Sciatic nerve (tissue), 2 donors: Measurements from ENCODE around the gene ASAP2. TPM values are rescaled to one million over a fixed set of nuclear protein-coding genes. Genes with fewer than 3 reads are reported as not detected.

Experiments used
- ATAC-seq: fragments of 200-7000 bp; cut with Tn5 transposase; one replicate; pipeline ENCODE4 v1.9.1; 2020; ENCODE audit warnings: mild to moderate bottlenecking, moderate library complexity
- DNase-seq: peaks from one replicate; pipeline ENCODE4 v3.0.0-alpha.2; 2020; ENCODE audit warnings: low spot score
- intact Hi-C: fragments of 100-400 bp; cut with DNase I; formaldehyde crosslinking; loops from one replicate; pipeline ENCODE4 v1.14.2; 2022
- total RNA-seq: library from RNA; stranded (reverse); fragmentation: NEBNext Ultra II Directional; extraction: Animal tissue kit (Norgen Biotek cat#: 25700); gene quantifications from one replicate; pipeline ENCODE4 v1.2.1, GENCODE V29; 2021
- donor health status: DM: no; HTN: no; CAD: no.
- donor health status: DM: no; HTN: no; CAD: no.

ASAP2 gene
- total RNA-seq = 47.1 TPM

DNA sequence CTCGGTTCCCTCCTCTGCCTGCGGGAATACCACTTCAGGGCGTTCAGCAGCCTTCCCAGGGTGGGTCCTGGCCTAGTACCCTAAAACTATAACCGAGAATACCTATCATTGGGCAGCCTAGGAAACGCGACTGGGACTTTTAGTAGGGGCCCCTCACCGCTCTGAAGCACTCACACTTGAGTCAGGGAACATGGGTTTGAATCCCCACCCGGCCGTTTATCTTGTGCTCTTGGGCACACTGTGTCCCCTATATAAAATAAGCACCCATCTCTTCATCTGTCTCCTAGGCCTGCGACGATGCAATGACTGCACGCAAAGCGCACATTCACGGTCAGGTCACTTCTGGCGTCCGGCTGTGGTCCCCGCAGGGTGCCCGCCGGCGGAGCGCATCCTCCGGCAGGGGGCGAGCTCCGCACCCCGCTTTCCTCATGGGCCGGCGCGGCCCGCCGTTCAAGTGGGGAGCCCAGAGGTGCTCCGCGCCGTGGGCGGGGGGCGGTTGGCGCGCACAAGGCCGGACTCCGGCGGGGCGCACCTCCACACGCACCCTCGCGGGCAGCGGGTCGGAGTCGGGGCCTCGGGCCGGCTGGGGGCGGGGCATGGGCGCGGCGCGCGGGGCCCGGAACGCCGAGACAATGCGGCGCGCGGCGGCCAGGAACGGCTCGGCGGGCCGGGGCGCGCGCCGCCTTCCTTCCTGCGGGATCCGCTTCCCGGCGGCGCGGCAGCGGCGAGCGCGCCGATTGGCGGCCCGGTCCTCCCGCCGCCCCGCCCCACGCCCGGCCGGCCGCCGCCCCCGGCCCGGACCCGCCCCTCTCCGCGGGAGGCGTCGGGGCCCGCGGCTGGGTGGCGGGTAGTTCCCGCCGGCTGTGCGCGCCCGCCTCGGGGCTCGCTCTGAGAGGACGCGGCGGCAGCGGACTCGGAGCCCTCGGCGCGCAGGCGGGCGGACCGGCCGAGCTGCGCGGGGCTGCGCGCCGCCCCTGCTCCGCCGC lies at the start of gene ASAP2:
ASAP2 (plus strand) TSS at position 850 of the 986 bp plus-strand sequence. CDS start 293 bp downstream, outside the sequence.
- peak; percentile 87 for DNase-seq
- intact Hi-C loops = loop anchor here (10.0 kb wide), 2 partner anchors 61 to 99 kb away; no protein-coding TSS in a partner anchor
- ATAC-seq = peak; percentile 85

DNA sequence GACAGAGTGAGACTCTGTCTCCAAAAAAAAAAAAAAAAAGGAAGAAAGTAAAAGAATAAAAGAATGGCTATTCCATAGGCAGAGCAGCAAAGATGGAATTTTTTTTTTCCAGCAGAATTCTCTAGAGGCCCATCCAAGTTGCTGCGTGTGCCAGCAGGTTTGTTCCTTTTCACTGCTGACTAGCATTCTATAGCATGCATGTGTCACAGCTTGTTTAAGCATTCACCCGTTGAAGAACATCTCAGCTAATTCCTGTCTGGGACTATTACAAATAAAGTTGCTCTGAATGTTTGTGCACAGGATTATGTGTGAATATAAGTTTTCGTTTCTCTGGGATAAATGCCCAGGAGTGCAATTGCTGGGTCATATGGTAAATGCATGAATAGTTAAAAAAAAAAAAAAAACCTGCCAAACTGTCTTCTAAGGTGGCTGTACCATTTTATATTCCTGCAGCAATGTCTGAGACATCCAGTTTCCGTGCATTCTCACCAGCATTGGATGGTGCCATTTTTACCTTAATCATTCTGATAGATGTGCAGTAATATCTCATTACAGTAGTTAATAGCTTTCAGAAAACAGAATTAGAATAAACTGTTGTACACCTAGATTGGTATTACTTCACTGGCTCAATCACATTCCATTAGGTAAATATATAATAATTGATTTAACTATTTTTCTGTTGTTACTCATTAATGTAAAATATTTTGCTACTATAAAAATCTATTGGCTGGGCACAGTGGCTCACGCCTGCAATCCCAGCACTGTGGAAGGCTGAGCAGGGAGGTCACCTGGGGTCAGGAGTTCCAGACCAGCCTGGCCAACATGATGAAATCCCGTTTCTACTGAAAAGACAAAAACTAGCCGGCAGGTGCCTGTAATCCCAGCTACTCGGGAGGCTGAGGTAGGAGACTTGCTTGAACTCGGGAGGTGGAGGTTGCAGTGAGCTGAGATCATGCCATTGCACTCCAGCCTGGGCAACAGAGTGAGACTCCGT lies 47.5 kb upstream of the ASAP2 start:
- no peak for DNase-seq
- intact Hi-C loops = no loop called here
- no peak for ATAC-seq

DNA sequence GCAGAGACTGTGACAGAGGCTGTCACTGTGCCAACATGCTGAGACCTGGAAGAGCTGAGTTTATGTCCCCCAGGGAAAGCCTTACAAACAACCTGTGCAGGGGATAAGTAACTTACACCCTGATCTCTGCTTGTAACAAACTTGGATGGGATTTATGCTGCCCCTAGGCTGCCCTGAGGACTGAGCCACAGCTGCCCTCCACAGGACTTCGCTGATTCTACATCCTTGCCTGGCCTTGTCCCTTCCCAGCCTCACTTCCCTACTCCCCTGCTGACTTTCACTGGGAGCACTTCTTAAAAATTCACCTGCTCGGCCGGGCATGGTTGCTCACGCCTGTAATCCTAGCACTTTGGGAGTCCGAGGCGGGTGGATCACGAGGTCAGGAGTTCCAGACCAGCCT lies 45.9 kb upstream of the ASAP2 start:
- ATAC-seq (no peak), DNase-seq (no peak)
- intact Hi-C loops = no loop called here

DNA sequence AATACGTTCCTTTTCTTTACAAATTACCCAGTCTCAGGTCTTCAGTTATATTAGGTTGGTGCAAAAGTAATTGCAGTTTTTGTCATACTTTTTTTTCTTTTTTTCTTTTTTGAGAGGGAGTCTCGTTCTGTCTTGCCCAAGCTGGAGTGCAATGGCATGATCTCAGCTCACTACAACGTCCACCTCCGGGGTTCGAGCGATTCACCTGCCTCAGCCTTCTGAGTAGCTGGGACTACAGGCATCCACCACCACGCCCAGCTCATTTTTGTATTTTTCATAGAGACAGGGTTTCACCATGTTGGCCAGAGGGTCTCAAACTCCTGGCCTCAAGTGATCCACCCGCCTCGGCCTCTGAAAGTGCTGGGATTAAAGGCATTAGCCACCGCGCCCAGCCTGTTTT lies 43.8 kb upstream of the ASAP2 start:
- intact Hi-C loops = no loop called here
- no peak for ATAC-seq
- no peak for DNase-seq

DNA sequence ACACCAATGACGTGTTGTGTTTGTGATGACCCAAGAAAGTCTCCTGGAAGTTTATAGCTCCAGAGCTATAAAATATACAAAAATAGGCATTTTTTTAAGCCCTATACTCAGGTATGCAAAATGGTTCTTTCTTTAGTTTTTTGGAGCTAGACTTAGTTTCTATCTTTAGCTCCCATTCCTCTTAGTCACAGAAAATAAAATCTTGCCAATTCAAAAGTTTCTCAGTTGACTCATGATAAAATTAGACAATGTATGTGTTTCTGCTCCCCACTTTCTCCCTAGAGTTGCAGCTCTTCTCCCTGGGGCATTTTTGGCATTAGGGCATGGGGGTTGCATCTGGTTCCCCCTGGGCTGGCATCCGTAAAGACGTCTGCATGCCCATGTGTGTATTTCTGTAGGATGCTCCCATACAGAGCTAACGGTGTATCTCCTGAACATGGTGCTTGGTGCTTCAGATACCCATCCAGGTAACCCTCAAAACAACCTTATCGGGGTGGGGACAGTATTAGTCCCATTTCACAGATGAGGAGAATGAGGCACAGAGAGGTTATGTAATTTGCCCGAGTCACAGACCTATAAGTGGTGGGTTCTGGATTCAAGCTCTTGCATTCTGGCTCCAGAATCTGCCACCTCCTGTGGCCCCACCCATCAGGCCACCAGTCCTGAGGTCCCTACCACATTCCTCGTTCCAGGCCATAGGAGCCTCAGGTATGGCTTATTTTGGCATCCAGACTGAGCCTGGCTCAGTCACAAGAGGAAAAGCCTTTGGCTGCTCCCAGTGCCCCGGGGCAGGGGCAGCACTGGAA lies 43.1 kb upstream of the ASAP2 start:
- no peak for DNase-seq
- ATAC-seq = no peak
- intact Hi-C loops = no loop called here

DNA sequence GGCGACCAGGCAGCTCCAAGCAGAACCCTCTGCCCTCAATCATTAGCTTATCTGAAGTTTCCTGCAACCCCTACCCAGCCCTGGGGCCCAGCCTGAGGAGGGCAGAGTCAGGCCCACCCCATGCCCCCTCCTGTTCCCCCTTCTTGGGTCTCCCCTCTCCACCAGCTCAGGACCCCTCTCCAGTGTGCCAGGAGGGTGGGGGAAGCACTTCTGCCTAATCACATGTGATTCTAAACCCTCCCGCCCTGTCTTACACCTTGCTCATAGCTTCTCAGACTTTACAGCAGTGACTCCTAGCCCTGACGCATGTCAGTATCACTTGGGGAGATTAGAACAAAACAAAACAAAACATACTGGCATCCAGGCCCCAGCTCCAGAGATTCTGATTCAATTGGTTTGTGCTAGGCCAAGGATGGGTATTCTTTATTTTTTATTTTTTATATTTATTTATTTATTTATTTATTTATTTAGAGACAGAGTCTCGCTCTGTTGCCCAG lies 42.5 kb upstream of the ASAP2 start:
- intact Hi-C loops = no loop called here
- DNase-seq (no peak), ATAC-seq (no peak)

DNA sequence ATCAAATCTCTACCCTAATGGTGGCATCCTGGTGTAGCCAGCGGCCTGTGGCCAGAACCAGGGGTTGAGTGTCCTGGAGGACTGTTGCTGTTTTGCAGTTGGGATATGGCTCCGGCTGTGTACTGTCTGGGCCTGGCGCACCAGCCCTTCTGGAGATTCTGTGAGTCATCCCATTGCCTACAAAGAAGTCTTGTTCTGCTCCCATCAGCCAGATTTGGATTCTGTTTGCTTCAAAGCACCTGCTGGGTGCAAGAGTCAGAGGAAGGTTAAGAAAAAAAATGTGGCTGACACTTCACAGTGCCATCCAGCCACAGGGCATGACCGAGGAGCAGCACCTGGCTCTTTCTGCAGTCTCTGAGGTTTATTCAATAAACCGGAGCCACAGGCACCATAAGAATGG lies 41.0 kb upstream of the ASAP2 start:
- DNase-seq = no peak
- intact Hi-C loops = no loop called here
- ATAC-seq = peak; percentile 80

DNA sequence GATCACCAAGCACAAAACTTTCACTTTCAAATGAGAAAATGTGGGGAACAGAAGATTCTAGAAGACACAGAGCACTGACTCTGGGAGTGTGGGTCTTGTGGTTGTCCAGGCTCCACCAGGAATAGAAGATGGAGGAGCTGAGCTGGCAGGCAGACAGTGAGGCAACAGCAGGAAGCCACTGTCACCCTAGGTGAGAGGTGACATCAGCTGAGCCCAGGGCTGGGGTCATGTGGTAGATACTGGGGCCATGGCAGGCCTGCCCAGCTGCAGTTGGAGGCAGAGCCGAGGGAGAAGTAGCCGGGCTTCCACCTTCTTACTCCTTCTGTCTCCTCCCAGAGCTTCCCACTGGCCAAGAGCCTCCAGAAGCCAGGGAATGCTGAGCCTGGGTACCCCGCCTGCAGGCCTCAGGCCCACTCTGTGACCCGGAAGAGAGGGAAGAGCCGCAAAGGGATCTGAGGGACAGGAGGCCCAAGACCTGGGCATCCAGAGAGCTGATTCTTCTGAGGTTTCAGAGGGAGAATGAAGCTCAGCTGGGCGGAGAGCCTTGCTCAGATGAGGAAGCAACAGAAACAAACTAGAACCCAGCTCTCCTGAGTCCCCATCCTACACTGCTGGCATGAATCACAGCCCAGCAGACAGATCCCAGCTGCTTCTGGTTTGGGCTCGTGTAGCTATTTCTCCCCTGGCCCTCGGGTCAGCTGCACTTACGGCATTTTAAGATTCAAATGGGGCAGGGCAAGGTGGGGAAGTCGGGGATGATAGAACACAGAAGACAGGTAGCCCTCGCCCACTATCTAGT lies 39.8 kb upstream of the ASAP2 start:
- DNase-seq = no peak
- no peak for ATAC-seq

DNA sequence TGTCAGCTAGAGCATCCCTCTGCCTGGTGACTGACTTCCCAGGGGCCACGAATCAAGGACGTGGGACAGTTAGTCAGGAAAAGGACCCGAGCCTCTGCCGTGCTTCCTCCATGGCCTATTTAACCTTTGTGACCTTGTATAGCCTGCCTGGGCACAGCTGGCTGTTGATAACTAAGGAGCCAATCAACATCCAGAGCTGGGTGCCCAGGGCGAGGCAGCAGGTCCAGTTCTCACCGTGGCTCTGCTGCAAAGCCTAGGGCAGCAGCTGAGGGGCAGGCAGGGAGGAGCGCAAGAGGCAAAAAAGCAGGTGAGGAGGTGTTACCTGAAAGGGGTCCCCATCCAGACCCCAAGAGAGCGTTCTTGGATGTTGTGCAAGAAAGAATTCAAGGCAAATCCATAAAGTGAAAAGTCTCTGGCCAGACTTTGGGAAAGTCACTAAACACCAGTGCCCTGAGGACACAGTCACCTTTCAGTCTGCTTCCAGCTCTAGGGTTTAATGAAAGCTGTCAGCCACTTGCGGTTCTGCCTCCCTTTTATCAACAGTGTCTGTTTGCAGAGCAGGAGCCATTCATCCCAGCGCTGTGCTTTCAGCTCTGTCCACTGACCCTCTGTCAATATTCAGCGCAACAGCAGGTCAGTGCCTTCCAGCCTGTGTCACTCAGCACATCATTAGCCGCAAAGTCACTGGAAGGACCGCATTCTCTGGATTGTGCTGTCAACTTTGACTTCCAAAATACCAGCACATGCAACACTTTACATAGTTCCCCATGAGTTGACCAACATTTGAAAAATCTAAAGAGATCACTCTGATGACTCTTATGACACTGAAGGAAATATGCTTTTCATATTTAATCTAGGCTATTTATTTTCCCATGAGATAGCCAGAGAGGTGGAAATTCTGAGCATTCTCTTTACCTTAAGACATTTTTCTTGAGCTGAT lies 38.6 kb upstream of the ASAP2 start:
- ATAC-seq (no peak), DNase-seq (no peak)
- intact Hi-C loops = no loop called here

More for the DNA sequence above, 39.8 kb upstream of the ASAP2 start:
- intact Hi-C loops = no loop called here

DNA sequence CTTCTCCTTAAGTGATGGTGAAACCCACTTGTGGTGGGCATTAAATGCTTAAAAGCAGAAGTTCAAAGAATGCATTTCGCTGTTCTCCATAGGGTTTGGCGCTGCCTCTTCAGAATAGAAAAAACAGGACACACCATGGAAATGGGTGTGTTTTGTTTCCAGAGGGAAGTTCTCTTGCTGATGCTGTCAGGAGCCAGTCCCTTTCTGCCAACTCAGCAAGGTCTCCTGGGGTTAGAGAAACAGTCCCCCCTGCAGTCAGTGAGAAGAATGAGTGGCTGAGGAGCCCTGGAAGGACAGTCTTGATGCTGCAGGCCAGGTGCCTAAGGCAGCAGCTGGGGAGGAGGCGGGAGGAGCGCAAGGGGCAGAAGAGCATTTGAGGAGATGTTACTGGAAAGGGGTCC lies 37.8 kb upstream of the ASAP2 start:
- no peak for DNase-seq
- ATAC-seq = no peak

DNA sequence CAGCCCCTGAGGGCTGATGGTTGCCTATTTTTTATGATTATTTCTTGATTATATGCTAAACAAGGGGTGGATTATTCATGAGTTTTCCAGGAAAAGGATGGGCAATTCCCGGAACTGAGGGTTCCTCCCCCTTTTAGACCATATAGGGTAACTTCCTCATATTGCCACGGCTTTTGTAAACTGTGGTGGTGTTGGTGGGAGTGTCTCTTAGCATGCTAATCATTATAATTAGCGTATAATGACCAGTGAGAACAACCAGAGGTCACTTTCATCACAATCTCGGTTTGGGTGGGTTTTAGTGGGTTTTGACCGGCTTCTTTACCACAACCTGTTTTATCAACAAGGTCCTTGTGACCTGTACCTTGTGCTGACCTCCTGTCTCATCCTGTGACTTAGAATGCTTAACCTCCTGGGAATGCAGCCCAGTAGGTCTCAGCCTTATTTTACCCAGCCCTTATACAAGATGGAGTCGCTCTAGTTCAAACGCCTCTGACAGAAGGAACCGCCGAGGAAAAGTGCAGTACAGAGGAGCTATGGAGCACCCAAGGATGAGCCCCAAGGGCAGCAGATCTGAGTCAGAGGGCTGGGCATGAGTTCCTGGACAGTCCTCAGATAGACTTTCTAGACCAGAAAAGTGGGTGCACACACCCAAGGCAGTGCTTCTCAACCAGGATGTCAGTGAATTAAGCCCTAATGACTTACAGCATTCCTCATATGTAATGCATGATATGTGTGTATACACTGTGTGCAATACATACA lies 37.1 kb upstream of the ASAP2 start:
- no peak for ATAC-seq
- DNase-seq = no peak
- intact Hi-C loops = no loop called here

More for the DNA sequence above, 37.8 kb upstream of the ASAP2 start:
- intact Hi-C loops = no loop called here

DNA sequence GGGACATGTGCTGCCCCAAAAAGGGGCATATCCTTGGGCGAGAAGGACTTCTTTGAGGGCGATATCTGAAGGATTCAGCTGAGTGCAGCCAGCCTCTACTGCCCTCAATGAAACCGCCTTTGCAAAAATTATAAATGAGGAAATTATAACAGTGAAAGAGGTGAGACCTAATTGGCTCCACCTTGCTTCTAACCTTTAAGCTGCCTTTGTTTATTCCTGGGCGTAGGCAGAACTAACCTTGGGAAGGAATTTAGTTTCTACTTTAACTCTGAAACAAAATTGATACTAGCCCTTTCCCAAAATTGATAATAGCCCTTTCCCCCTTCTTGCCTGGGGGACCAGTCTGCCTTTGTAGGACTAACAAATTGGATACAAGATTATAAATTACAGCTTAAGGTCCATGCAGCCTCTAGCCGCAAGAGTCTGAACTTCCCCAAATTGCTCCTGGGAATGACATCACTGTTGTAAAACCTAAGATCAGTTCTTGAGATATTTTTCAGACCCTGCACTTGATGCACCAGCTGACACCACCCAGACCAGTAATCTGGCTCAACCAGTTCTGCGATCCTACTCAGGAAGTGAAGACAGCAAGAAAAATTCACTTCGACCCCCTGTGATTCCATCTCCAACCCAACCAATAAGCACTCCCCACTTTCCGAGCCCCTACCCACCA lies 36.0 kb upstream of the ASAP2 start:
- ATAC-seq (no peak), DNase-seq (no peak)
- intact Hi-C loops = no loop called here

DNA sequence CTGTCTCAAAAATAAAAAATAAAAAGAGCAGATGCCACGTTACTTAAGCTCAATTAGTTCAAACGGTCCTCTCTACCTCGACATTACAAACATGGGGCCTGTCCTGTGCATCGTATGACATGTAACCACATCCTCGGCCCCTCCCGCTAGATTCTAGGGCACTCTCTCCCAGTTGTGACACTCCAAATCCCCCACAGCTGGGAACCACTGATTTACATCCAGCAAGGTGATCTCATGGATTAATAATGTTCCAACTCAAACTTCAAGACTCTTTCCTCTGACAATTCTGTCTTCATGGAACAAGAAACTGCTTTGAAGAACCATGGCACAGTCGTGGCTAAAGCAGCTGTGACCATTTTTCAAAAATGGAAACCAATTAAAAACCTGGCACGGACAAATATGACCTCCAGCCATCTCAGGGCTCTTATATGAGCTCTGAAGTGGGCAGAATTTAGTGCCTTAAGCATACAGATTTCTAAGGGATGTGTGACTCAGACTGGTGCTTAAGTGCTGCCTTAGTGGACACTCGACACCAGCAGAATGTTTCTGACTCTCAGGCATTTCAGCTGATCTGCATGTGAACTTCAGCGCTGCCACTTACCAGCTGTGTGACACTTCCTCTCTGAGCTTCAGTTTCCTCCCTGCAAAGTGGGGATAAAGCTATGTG lies 31.7 kb upstream of the ASAP2 start:
- DNase-seq (no peak), ATAC-seq (no peak)
- intact Hi-C loops = no loop called here

DNA sequence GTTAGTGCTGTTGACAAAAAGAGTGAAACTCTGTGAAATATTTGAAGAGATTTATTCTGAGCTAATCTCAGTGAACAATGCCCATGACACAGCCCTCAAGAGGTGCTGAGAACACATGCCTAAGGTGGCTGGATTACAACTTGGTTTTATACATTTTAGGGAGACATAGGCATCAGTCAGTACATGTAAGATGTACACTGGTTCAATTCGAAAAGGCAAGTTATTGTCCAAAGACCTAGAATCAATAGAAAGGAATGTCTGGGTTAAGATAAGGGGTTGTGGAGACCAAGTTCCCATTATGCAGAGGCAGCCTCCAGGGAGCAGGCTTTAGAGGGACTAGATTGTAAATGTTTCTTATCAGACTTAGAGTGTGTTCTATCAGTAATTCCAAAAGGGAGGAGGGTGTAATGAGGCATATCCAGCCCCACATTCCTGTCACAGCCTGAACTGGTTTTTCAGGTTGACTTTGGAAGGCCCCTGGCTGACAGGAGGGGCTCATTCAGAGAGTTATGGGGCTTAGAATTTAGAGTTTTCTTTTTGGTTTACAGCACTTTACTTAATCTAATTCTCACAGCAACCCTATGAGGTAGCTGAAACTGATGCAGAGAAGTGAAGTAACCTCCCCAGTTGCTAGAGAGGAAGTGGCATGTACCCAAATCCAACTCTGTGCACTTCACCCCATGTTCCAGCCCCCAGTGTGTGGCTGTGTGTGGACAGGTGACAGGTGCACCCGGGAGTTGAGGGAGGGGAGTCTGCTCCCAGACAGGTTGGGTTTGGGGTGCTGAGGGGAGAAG lies 28.3 kb upstream of the ASAP2 start:
- DNase-seq = no peak
- intact Hi-C loops = no loop called here
- ATAC-seq = peak; percentile 44
